Fibroblast of lung (primary cell): ENCODE measurements around the gene NFATC2. TPM values are rescaled to one million over a fixed set of nuclear protein-coding genes. Genes with fewer than 3 reads are reported as not detected.

Experiments
- DNase-seq, 2 donors: peaks; one replicate each; pipeline versions ENCODE4 v3.0.0 to v3.0.0-alpha.2; 2010; ENCODE audit warnings: low read depth in 2 of 2
- H2AFZ ChIP-seq: 2 replicates; pipeline ENCODE4 v1.5.1; 2012; ENCODE audit warnings: low read length, control low read depth, inconsistent platforms
- H3K27ac ChIP-seq: 2 replicates; pipeline ENCODE4 v1.5.1; 2011; ENCODE audit warnings: low read length, control low read depth; ENCODE audit not compliant: insufficient read depth
- H3K27me3 ChIP-seq: 2 replicates; pipeline ENCODE4 v1.5.1; 2011; ENCODE audit warnings: mild to moderate bottlenecking, low read length; ENCODE audit not compliant: control insufficient read depth, insufficient read depth
- H3K36me3 ChIP-seq: 2 replicates; pipeline ENCODE4 v1.5.1; 2011; ENCODE audit warnings: low read length; ENCODE audit not compliant: control insufficient read depth, insufficient read depth
- H3K4me1 ChIP-seq: 2 replicates; pipeline ENCODE4 v1.5.1; 2011; ENCODE audit warnings: low read length; ENCODE audit not compliant: control insufficient read depth, insufficient read depth; ENCODE audit errors: extremely low read depth
- H3K4me2 ChIP-seq: 2 replicates; pipeline ENCODE4 v1.5.1; 2011; ENCODE audit warnings: low read length, control low read depth; ENCODE audit not compliant: insufficient read depth; ENCODE audit errors: extremely low read depth
- H3K4me3 ChIP-seq, 4 experiments: fragments of 200-600 bp in 1 of 4; sonication (generic) in 1 of 4; replicated peaks in 1 of 4; 2 replicates each; pipeline ENCODE4 v1.5.1; 2011 to 2016; ENCODE audit warnings: low read length in 4 of 4, low read depth in 3 of 4, mild to moderate bottlenecking in 3 of 4, control low read depth in 2 of 4, inconsistent platforms in 1 of 4, mixed read lengths in 1 of 4; ENCODE audit not compliant: insufficient read depth in 1 of 4; ENCODE audit errors: control extremely low read depth in 1 of 4
- H3K79me2 ChIP-seq: 2 replicates; pipeline ENCODE4 v1.5.1; 2012; ENCODE audit warnings: mild to moderate bottlenecking, low read length, inconsistent platforms; ENCODE audit not compliant: control insufficient read depth, insufficient read depth
- H3K9ac ChIP-seq: 2 replicates; pipeline ENCODE4 v1.5.1; 2011; ENCODE audit warnings: mild to moderate bottlenecking, low read length, control low read depth; ENCODE audit not compliant: insufficient read depth
- H3K9me3 ChIP-seq: 2 replicates; pipeline ENCODE4 v1.5.1; 2012; ENCODE audit warnings: low read depth, low read length; ENCODE audit not compliant: control insufficient read depth, insufficient read depth
- H4K20me1 ChIP-seq: 2 replicates; pipeline ENCODE4 v1.5.1; 2011; ENCODE audit warnings: low read length; ENCODE audit not compliant: control insufficient read depth, insufficient read depth; ENCODE audit errors: extremely low read depth
- EZH2 ChIP-seq: IDR thresholded peaks from 2 replicates; pipeline ENCODE4 v1.5.1; 2012; ENCODE audit warnings: low read length, control low read depth, mild to moderate bottlenecking; ENCODE audit errors: missing control alignments
- polyA plus RNA-seq, 2 donors: library from polyadenylated mRNA; depleted of rRNA in 1 of 2; stranded (reverse) in 1 of 2; unstranded in 1 of 2; fragments of >200 nt; gene quantifications; 2 replicates each; pipeline ENCODE4 v1.2.1, GENCODE V29; 2011 to 2012; ENCODE audit warnings: missing spikeins in 1 of 2
- total RNA-seq: library from RNA; depleted of rRNA; stranded (reverse); fragments of >200 nt; gene quantifications from 2 replicates; pipeline ENCODE4 v1.2.1, GENCODE V29; 2014
- TF ChIP-seq, protein P1 (sequence below), 2 donors: IDR thresholded peaks in 1 of 2; conservative IDR thresholded peaks in 1 of 2; 1 replicate in 1 of 2; 2 replicates in 1 of 2; pipeline ENCODE4 v1.5.1; 2011 to 2012; ENCODE audit warnings: low read length in 2 of 2, control low read depth in 1 of 2, inconsistent platforms in 1 of 2, low read depth in 1 of 2, mild to moderate bottlenecking in 1 of 2

Gene NFATC2
- total and polyA plus RNA-seq, 2 donors (not counting 1 experiment from before 2014, with no cell fraction given): 0.50 to 1.2 TPM

GRCh38 chr20:51352791-51353190 is 189.7 kb downstream of the NFATC2 start:
- H3K4me2 ChIP-seq: no peak overlapping the region
- H3K4me1 ChIP-seq: peaks cover 9% of the 10 kb centered on the region
- no peak overlapping the region for H3K4me3 ChIP-seq
- TF ChIP-seq, protein P1, sequence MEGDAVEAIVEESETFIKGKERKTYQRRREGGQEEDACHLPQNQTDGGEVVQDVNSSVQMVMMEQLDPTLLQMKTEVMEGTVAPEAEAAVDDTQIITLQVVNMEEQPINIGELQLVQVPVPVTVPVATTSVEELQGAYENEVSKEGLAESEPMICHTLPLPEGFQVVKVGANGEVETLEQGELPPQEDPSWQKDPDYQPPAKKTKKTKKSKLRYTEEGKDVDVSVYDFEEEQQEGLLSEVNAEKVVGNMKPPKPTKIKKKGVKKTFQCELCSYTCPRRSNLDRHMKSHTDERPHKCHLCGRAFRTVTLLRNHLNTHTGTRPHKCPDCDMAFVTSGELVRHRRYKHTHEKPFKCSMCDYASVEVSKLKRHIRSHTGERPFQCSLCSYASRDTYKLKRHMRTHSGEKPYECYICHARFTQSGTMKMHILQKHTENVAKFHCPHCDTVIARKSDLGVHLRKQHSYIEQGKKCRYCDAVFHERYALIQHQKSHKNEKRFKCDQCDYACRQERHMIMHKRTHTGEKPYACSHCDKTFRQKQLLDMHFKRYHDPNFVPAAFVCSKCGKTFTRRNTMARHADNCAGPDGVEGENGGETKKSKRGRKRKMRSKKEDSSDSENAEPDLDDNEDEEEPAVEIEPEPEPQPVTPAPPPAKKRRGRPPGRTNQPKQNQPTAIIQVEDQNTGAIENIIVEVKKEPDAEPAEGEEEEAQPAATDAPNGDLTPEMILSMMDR (conservative IDR thresholded peaks at IDR 0.05 in 1 of 2, IDR thresholded peaks at IDR 0.05 in 1 of 2; ENCODE audit: low read depth in 1 of 2, low read length in 2 of 2): no peak
- no peak for TF ChIP-seq EZH2
- no peak for DNase-seq
- H3K9ac ChIP-seq: no peak overlapping the region
- no peaks in the 10 kb centered on the region for H3K9me3 ChIP-seq
- H3K36me3 ChIP-seq: no peaks in the 10 kb centered on the region
- H3K79me2 ChIP-seq: no peaks in the 10 kb centered on the region
- H2AFZ ChIP-seq: no peak overlapping the region
- no peak overlapping the region for H3K27ac ChIP-seq
- no peaks in the 10 kb centered on the region for H3K27me3 ChIP-seq
- no peaks in the 10 kb centered on the region for H4K20me1 ChIP-seq

GRCh38 chr20:51350941-51351631 is 191.4 kb downstream of the NFATC2 start:
- Histone ChIP-seq H3K4me1 (peaks cover 12% of the 10 kb centered on the region), H3K27me3 (no peaks in the 10 kb centered on the region), H3K79me2 (no peaks in the 10 kb centered on the region), H3K4me2 (peak overlapping the region; percentile 26), H3K9me3 (no peaks in the 10 kb centered on the region), H4K20me1 (no peaks in the 10 kb centered on the region), H3K9ac (no peak overlapping the region), H3K36me3 (no peaks in the 10 kb centered on the region), H3K27ac (peak overlapping the region; percentile 71), H2AFZ (no peak overlapping the region), H3K4me3 (no peak overlapping the region)
- TF ChIP-seq, protein P1 (conservative IDR thresholded peaks at IDR 0.05 in 1 of 2, IDR thresholded peaks at IDR 0.05 in 1 of 2; ENCODE audit: low read depth in 1 of 2, low read length in 2 of 2): no peak
- TF ChIP-seq EZH2: no peak
- DNase-seq: peak; percentile 84 to 93

DNA sequence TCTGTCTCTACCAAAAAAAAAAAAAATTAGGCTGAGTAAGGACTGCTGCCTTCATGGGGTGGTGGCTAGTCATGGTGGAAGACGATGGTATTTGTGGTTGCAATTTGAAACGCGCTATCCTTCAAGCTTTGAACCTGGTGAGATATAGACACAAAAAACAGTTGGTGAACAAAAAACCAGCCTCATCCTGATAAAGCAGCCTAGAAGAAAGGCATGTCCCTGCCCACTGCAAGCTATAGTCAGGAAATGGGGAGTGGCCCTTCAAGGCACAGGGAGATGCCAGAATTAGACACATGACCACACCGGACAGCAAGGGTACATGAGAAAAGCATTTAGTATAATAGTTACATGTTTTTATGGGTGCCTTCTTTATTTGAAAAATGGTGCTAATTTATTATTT is 193.6 kb downstream of the NFATC2 start:
- H3K4me2 ChIP-seq: no peak overlapping the region
- DNase-seq: no peak
- H3K4me1 ChIP-seq: peaks cover 7% of the 10 kb centered on the region
- H3K27me3 ChIP-seq: no peaks in the 10 kb centered on the region
- no peak overlapping the region for H3K4me3 ChIP-seq
- TF ChIP-seq EZH2: no peak
- TF ChIP-seq, protein P1 (conservative IDR thresholded peaks at IDR 0.05 in 1 of 2, IDR thresholded peaks at IDR 0.05 in 1 of 2; ENCODE audit: low read depth in 1 of 2, low read length in 2 of 2): no peak
- H3K79me2 ChIP-seq: no peaks in the 10 kb centered on the region
- no peak overlapping the region for H3K27ac ChIP-seq
- H3K36me3 ChIP-seq: no peaks in the 10 kb centered on the region
- H3K9ac ChIP-seq: no peak overlapping the region
- H2AFZ ChIP-seq: no peak overlapping the region
- no peaks in the 10 kb centered on the region for H4K20me1 ChIP-seq
- no peaks in the 10 kb centered on the region for H3K9me3 ChIP-seq
